ENCODE results near the gene TSPAN32.

DNA sequence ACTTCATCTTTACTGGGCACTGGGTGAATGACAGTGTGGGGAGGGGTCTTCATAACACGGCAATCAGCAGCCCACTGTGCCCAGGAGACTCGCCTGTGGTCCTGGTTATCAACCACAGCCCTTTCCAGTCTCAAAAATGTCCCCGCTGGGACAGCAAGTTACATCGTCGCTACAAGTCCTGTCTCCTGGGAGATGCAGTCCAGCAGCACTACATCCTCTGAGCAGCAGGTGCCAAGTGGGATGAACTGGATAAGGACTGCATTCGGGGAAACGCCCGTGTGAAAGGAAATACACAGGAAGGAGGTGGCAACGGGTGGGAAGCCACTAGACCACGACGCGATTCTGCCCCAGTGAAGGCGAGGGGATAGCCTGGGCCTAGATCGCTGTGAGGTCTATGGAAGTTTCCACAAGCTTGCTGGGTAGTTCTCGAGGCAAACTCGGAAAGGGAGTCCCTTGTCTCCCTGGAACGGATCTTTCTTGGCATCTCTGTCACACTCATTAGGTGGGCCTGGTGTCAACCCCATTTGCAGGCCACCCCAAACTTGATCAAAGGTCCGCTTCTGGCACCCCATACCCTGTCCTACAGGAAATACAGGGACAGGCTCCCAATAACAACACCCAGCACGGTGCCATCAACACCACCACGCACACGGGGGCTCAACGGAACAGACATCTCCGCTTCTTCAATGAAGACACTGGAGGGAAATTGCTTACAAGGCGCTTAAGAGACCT, 35.8 kb upstream of the TSPAN32 start:
- TF ChIP-seq CTCF (IDR thresholded peaks at IDR 0.05; ENCODE audit: low read depth, low read length) (no peak), EZH2phosphoT487 (IDR thresholded peaks at IDR 0.05; ENCODE audit: low read depth) (no peak)

Data from OCI-LY3 (cell line).